H1 (cell line): ENCODE results near the gene HDAC10. TPM values are rescaled to one million over a fixed set of nuclear protein-coding genes. Genes with fewer than 3 reads are reported as not detected.

Experiments used
- CTCF ChIA-PET: fragments of 300-600 bp; sonication (Branson Sonifier 250); formaldehyde crosslinking; loops from one replicate; lab custom pipeline; 2021; ENCODE audit not compliant: partially characterized antibody; lab: Charles Lee
- POLR2A ChIA-PET: fragments of 300-600 bp; sonication (Branson Sonifier 250); formaldehyde crosslinking; loops from one replicate; lab custom pipeline; 2021; ENCODE audit warnings: inconsistent platforms; ENCODE audit not compliant: partially characterized antibody; lab: Charles Lee
- DNase-seq, 2 experiments: peaks; one replicate each; pipeline versions ENCODE4 v3.0.0 to v3.0.0-alpha.2; 2010 to 2022; ENCODE audit warnings: low spot score in 2 of 2, low read depth in 1 of 2, mixed read lengths in 1 of 2
- FAIRE-seq: peaks from 2 replicates; lab custom pipeline; 2011; peaks lifted over from hg19 to GRCh38; lab: Jason Lieb, UNC
- H2AFZ ChIP-seq: 2 replicates; pipeline ENCODE4 v1.8.1; 2012; ENCODE audit warnings: low read length, inconsistent platforms
- H2AK5ac ChIP-seq: 2 replicates; pipeline ENCODE4 v1.6.1; 2013; ENCODE audit warnings: low read depth, low read length
- H2BK120ac ChIP-seq: replicated peaks from 2 replicates; pipeline ENCODE3; 2013; ENCODE audit warnings: low read depth, low read length, inconsistent platforms
- H2BK12ac ChIP-seq: 2 replicates; pipeline ENCODE4 v1.6.1; 2013; ENCODE audit warnings: low read depth, low read length
- H2BK15ac ChIP-seq: 2 replicates; pipeline ENCODE4 v1.6.1; 2013; ENCODE audit warnings: low read length
- H2BK20ac ChIP-seq: 2 replicates; pipeline ENCODE4 v1.6.1; 2013; ENCODE audit warnings: low read length
- H2BK5ac ChIP-seq: 2 replicates; pipeline ENCODE4 v1.6.1; 2013; ENCODE audit warnings: low read depth, low read length
- H3K14ac ChIP-seq: 2 replicates; pipeline ENCODE4 v1.6.1; 2013; ENCODE audit warnings: inconsistent platforms; ENCODE audit not compliant: insufficient read length
- H3K18ac ChIP-seq: 2 replicates; pipeline ENCODE4 v1.6.1; 2013; ENCODE audit warnings: low read length; ENCODE audit errors: extremely low read depth
- H3K23ac ChIP-seq: 2 replicates; pipeline ENCODE4 v1.6.1; 2013; ENCODE audit warnings: inconsistent platforms; ENCODE audit not compliant: insufficient read length
- H3K23me2 ChIP-seq: 2 replicates; pipeline ENCODE4 v1.6.1; 2013; ENCODE audit warnings: low read depth, low read length
- H3K27ac ChIP-seq: 2 replicates; pipeline ENCODE4 v1.6.1; 2011; ENCODE audit warnings: low read depth, low read length, inconsistent platforms
- H3K27me3 ChIP-seq, 4 experiments: replicated peaks in 1 of 4; 1 replicate in 1 of 4; 2 replicates in 3 of 4; pipeline versions ENCODE4 v1.6.1 to v1.8.1; 2011 to 2013; ENCODE audit warnings: low read length in 3 of 4, mild to moderate bottlenecking in 3 of 4, inconsistent platforms in 2 of 4, mixed read lengths in 2 of 4, moderate library complexity in 1 of 4; ENCODE audit not compliant: control insufficient read depth in 3 of 4, insufficient read depth in 3 of 4; ENCODE audit errors: extremely low read depth in 1 of 4
- H3K36me3 ChIP-seq, 4 experiments: 2 replicates each; pipeline versions ENCODE4 v1.6.1 to v1.8.1; 2011 to 2013; ENCODE audit warnings: mild to moderate bottlenecking in 4 of 4, low read length in 3 of 4, moderate library complexity in 2 of 4, control low read depth in 1 of 4, inconsistent platforms in 1 of 4; ENCODE audit not compliant: insufficient read depth in 4 of 4, control insufficient read depth in 2 of 4
- H3K4ac ChIP-seq: replicated peaks from 2 replicates; pipeline ENCODE3; 2013; ENCODE audit warnings: low read length, low read depth, mixed read lengths, inconsistent platforms; ENCODE audit not compliant: insufficient read length
- H3K4me1 ChIP-seq, 4 experiments: replicated peaks in 1 of 4; 1 replicate in 1 of 4; 2 replicates in 3 of 4; pipeline versions ENCODE4 v1.6.1 to v1.8.1; 2011 to 2013; ENCODE audit warnings: low read length in 3 of 4, inconsistent platforms in 2 of 4, mixed read lengths in 1 of 4; ENCODE audit not compliant: insufficient read depth in 4 of 4, control insufficient read depth in 3 of 4
- H3K4me2 ChIP-seq, 2 experiments: 2 replicates each; pipeline versions ENCODE4 v1.6.1 to v1.8.1; 2011 to 2013; ENCODE audit warnings: low read depth in 2 of 2, low read length in 2 of 2, control low read depth in 1 of 2, inconsistent platforms in 1 of 2, mild to moderate bottlenecking in 1 of 2; ENCODE audit not compliant: insufficient read depth in 1 of 2
- H3K4me3 ChIP-seq, 4 experiments: fragments of 200-600, 300-600 bp in 1 of 4; sonication (generic), shearing (Covaris generic), sonication (Bioruptor Twin) in 1 of 4; 2 replicates each; pipeline versions ENCODE4 v1.5.1 to v1.8.1; 2011 to 2016; ENCODE audit warnings: low read length in 4 of 4, low read depth in 3 of 4, control low read depth in 2 of 4, inconsistent platforms in 2 of 4, mild to moderate bottlenecking in 2 of 4, mixed read lengths in 1 of 4, moderate library complexity in 1 of 4; ENCODE audit not compliant: insufficient read depth in 2 of 4; ENCODE audit errors: extremely low read depth in 1 of 4
- H3K56ac ChIP-seq: replicated peaks from 2 replicates; pipeline ENCODE3; 2013; ENCODE audit warnings: low read depth, mild to moderate bottlenecking, mixed read lengths, low read length, inconsistent platforms; ENCODE audit not compliant: insufficient read length
- H3K79me1 ChIP-seq: 2 replicates; pipeline ENCODE4 v1.6.1; 2013; ENCODE audit warnings: low read depth, low read length, control low read depth
- H3K79me2 ChIP-seq, 2 experiments: 2 replicates each; pipeline versions ENCODE4 v1.6.1 to v1.8.1; 2012 to 2013; ENCODE audit warnings: low read length in 2 of 2, mild to moderate bottlenecking in 2 of 2, inconsistent platforms in 1 of 2; ENCODE audit not compliant: insufficient read depth in 2 of 2, control insufficient read depth in 1 of 2
- H3K9ac ChIP-seq, 4 experiments: replicated peaks in 1 of 4; 1 replicate in 1 of 4; 2 replicates in 3 of 4; pipeline versions ENCODE4 v1.6.1 to v1.8.1; 2011 to 2013; ENCODE audit warnings: low read depth in 3 of 4, low read length in 3 of 4, control low read depth in 2 of 4, mild to moderate bottlenecking in 2 of 4, moderate library complexity in 2 of 4, inconsistent platforms in 1 of 4; ENCODE audit errors: extremely low read depth in 1 of 4
- H3K9me3 ChIP-seq, 2 experiments: 2 replicates each; pipeline versions ENCODE4 v1.6.1 to v1.8.1; 2012 to 2013; ENCODE audit warnings: mild to moderate bottlenecking in 2 of 2, moderate library complexity in 2 of 2, control low read depth in 1 of 2, inconsistent platforms in 1 of 2, low read depth in 1 of 2, low read length in 1 of 2, mixed read lengths in 1 of 2; ENCODE audit not compliant: insufficient read depth in 2 of 2
- H4K20me1 ChIP-seq, 2 experiments: replicated peaks in 1 of 2; 2 replicates each; pipeline versions ENCODE3 to v1.8.1; 2011 to 2013; ENCODE audit warnings: inconsistent platforms in 2 of 2, low read length in 2 of 2, mild to moderate bottlenecking in 1 of 2; ENCODE audit not compliant: insufficient read depth in 2 of 2, control insufficient read depth in 1 of 2
- H4K5ac ChIP-seq: 2 replicates; pipeline ENCODE4 v1.6.1; 2013; ENCODE audit warnings: low read length, low read depth, mixed read lengths, inconsistent platforms; ENCODE audit not compliant: insufficient read length
- H4K8ac ChIP-seq: 2 replicates; pipeline ENCODE4 v1.8.0; 2013; ENCODE audit warnings: mild to moderate bottlenecking, moderate library complexity, low read length, inconsistent platforms; ENCODE audit not compliant: insufficient read depth; ENCODE audit errors: extremely low read depth
- H4K91ac ChIP-seq: replicated peaks from 2 replicates; pipeline ENCODE3; 2013; ENCODE audit warnings: low read length, mixed read lengths, inconsistent platforms; ENCODE audit not compliant: insufficient read length
- KDM5A ChIP-seq: fragments of 200-600 bp; IDR thresholded peaks from 2 replicates; pipeline ENCODE4 v1.7.1; 2012; ENCODE audit warnings: mild to moderate bottlenecking, low read length, inconsistent platforms, mixed read lengths
- SAP30 ChIP-seq: fragments of 300-600 bp; sonication (generic); IDR thresholded peaks from 2 replicates; pipeline ENCODE4 v1.7.1; 2012; ENCODE audit warnings: low read length, moderate library complexity, mild to moderate bottlenecking, inconsistent platforms; ENCODE audit not compliant: insufficient read depth, insufficient replicate concordance
- SP2 ChIP-seq: IDR thresholded peaks from 2 replicates; pipeline ENCODE4 v1.6.1; 2012; ENCODE audit warnings: mild to moderate bottlenecking, low read length, inconsistent platforms
- WGBS, 2 experiments: shearing (Covaris generic) in 1 of 2; methylation state at CpG; one replicate each; pipeline versions ENCODE4 v1.1.6 to v1.1.7; 2013 to 2015; ENCODE audit warnings: low lambda C conversion rate in 2 of 2, mixed read lengths in 2 of 2, inconsistent platforms in 1 of 2, low coverage in 1 of 2, missing lambda C conversion rate in 1 of 2; ENCODE audit not compliant: insufficient replicate concordance in 2 of 2, insufficient coverage in 1 of 2, insufficient read length in 1 of 2; ENCODE audit errors: extremely low coverage in 1 of 2, missing lambda C conversion rate in 1 of 2; 5-methylcytosine and 5-hydroxymethylcytosine counted together
- polyA plus RNA-seq, 7 experiments: library from polyadenylated mRNA; depleted of rRNA in 3 of 7; stranded (reverse) in 5 of 7; unstranded in 2 of 7; fragments of >200 nt in 5 of 7; fragments of 200-250 nt in 2 of 7; gene quantifications; 1 replicate in 5 of 7; 2 replicates in 1 of 7; 4 replicates in 1 of 7; pipeline versions ENCODE4 v1.2.1 to v1.2.3, GENCODE V29; 2011 to 2013; ENCODE audit warnings: missing spikeins in 2 of 7, mixed read lengths in 2 of 7
- total RNA-seq: library from RNA; stranded (reverse); fragmentation: NEBNext Ultra II Directional; extraction: Animal tissue kit (Norgen Biotek cat#: 25700); gene quantifications from 2 replicates; pipeline ENCODE4 v1.2.1, GENCODE V29; 2021

HDAC10 gene
- total and polyA plus RNA-seq, 2 of the 8 experiments (the other 6 are each of a cell fraction or from before 2014, with no cell fraction given): 11.2 to 26.4 TPM

DNA sequence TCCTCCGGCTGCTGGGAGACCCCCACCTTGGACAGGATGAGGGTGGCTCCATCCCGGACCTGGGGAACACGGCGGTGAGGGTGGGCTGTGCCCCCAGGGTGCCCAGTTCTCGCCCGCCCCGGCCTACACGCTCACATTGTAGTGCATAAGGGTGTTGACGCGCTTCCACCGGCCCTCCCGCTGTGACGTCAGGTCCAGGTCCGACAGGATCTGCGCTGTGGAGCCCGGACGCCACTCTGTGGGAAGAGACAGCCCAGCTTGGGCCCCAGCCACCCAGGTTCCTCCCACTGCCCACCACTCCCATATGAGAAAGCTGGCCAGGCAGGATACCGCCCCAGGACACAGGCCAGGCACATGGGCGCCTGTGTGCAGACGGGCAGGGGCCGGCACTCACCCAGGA lies 27.4 kb upstream of the HDAC10 start:
- no peak overlapping the region for H3K4me2 ChIP-seq
- no peak overlapping the region for H3K23ac ChIP-seq
- no peaks in the 10 kb centered on the region for H3K23me2 ChIP-seq
- no peaks in the 10 kb centered on the region for H3K27me3 ChIP-seq
- peaks cover 26 to 84% (median 51%) of the 10 kb centered on the region in 4 experiments for H3K36me3 ChIP-seq
- no peak overlapping the region for H2AFZ ChIP-seq
- no peaks in the 10 kb centered on the region for H3K79me2 ChIP-seq
- H3K4me1 ChIP-seq: peaks cover 0 to 2% (median 0%) of the 10 kb centered on the region in 4 experiments; a peak in 2 of 7 replicates
- DNase-seq (no peak), FAIRE-seq (no peak)
- POLR2A ChIA-PET: no interaction called here
- H4K20me1 ChIP-seq: peaks cover 6 to 11% of the 10 kb centered on the region in 2 experiments
- no peak overlapping the region for H2BK20ac ChIP-seq
- no peak overlapping the region for H3K27ac ChIP-seq
- H3K18ac ChIP-seq: no peak overlapping the region
- no peak overlapping the region for H3K4me3 ChIP-seq
- no peak overlapping the region for H4K8ac ChIP-seq
- no peak overlapping the region for H3K14ac ChIP-seq
- H3K9ac ChIP-seq: no peak overlapping the region
- no peak overlapping the region for H3K4ac ChIP-seq
- H2BK5ac ChIP-seq: no peak overlapping the region
- H3K9me3 ChIP-seq: peaks cover 7 to 24% of the 10 kb centered on the region in 2 experiments; a peak in 3 of 4 replicates
- 92% methylated on average over 19 of the region's 21 CpGs; no CpG with 5 or more reads in 1 of the 2 experiments for WGBS, 2 experiments
- CTCF ChIA-PET: interaction anchor here (0.9 to 3.5 kb wide), 4 partner anchors 12 to 63 kb away, joined by 3 to 12 read pairs (median 8); no protein-coding TSS in a partner anchor
- H3K79me1 ChIP-seq: no peaks in the 10 kb centered on the region
- no peak overlapping the region for H4K5ac ChIP-seq
- no peak overlapping the region for H2BK15ac ChIP-seq
- TF ChIP-seq KDM5A: no peak
- no peak for TF ChIP-seq SP2
- no peak for TF ChIP-seq SAP30
- H2BK12ac ChIP-seq: no peak overlapping the region
- H3K56ac ChIP-seq: no peak overlapping the region
- no peak overlapping the region for H4K91ac ChIP-seq
- no peak overlapping the region for H2BK120ac ChIP-seq
- no peak overlapping the region for H2AK5ac ChIP-seq
